Measurements from ENCODE around the gene KLF11.

KLF11 gene

GRCh38 chr2:10072656-10073480 is 29.5 kb downstream of the KLF11 start:
- no peak overlapping the region for H3K27ac ChIP-seq (ENCODE audit: low read depth, low read length)
- WGBS = 41% methylated on average over 20 of the region's 20 CpGs

GRCh38 chr2:10073706-10074105 is 30.4 kb downstream of the KLF11 start:
- H3K27ac ChIP-seq (ENCODE audit: low read depth, low read length) = no peak overlapping the region
- no peak overlapping the region for H3K4me3 ChIP-seq (ENCODE audit: low read length)
- no peaks in the 10 kb centered on the region for H3K36me3 ChIP-seq (ENCODE audit: insufficient read depth, low read length)
- no peak overlapping the region for H3K9ac ChIP-seq (ENCODE audit: low read depth, low read length)
- H3K27me3 ChIP-seq (ENCODE audit: insufficient read depth, low read length) = peaks cover 34% of the 10 kb centered on the region
- peaks cover 7% of the 10 kb centered on the region; the same call in 1 of the 2 replicates for H3K4me1 ChIP-seq (ENCODE audit: insufficient read depth, low read length)
- no peaks in the 10 kb centered on the region for H3K9me3 ChIP-seq (ENCODE audit: insufficient read depth, low read depth, low read length)
- 61% methylated on average over 8 of the region's 8 CpGs for WGBS

More at GRCh38 chr2:10072656-10073480, 29.5 kb downstream of the KLF11 start:
- Histone ChIP-seq H3K4me3 (ENCODE audit: low read length) (no peak overlapping the region), H3K9ac (ENCODE audit: low read depth, low read length) (no peak overlapping the region), H3K27me3 (ENCODE audit: insufficient read depth, low read length) (peaks cover 26% of the 10 kb centered on the region), H3K9me3 (ENCODE audit: insufficient read depth, low read depth, low read length) (peaks cover 2% of the 10 kb centered on the region; the same call in 1 of the 2 replicates), H3K36me3 (ENCODE audit: insufficient read depth, low read length) (no peaks in the 10 kb centered on the region), H3K4me1 (ENCODE audit: insufficient read depth, low read length) (peaks cover 7% of the 10 kb centered on the region; the same call in 1 of the 2 replicates)

GRCh38 chr2:10075101-10075500 is 31.8 kb downstream of the KLF11 start:
- no peak overlapping the region for H3K9ac ChIP-seq (ENCODE audit: low read depth, low read length)
- 85% methylated on average over 13 of the region's 13 CpGs for WGBS
- no peaks in the 10 kb centered on the region for H3K9me3 ChIP-seq (ENCODE audit: insufficient read depth, low read depth, low read length)
- H3K27me3 ChIP-seq (ENCODE audit: insufficient read depth, low read length) = peaks cover 45% of the 10 kb centered on the region
- H3K4me1 ChIP-seq (ENCODE audit: insufficient read depth, low read length) = peaks cover 12% of the 10 kb centered on the region
- H3K27ac ChIP-seq (ENCODE audit: low read depth, low read length) = no peak overlapping the region
- no peak overlapping the region for H3K4me3 ChIP-seq (ENCODE audit: low read length)
- no peaks in the 10 kb centered on the region for H3K36me3 ChIP-seq (ENCODE audit: insufficient read depth, low read length)

- Histone ChIP-seq H3K9ac (ENCODE audit: low read depth, low read length) (no peak overlapping the region), H3K36me3 (ENCODE audit: insufficient read depth, low read length) (no peaks in the 10 kb centered on the region), H3K9me3 (ENCODE audit: insufficient read depth, low read depth, low read length) (no peaks in the 10 kb centered on the region), H3K4me3 (ENCODE audit: low read length) (no peak overlapping the region), H3K27ac (ENCODE audit: low read depth, low read length) (no peak overlapping the region), H3K27me3 (ENCODE audit: insufficient read depth, low read length) (peaks cover 49% of the 10 kb centered on the region), H3K4me1 (ENCODE audit: insufficient read depth, low read length) (peaks cover 12% of the 10 kb centered on the region)
- 88% methylated on average over 8 of the region's 9 CpGs for WGBS
Observed at GRCh38 chr2:10075571-10076209, 32.3 kb downstream of the KLF11 start.

GRCh38 chr2:10076511-10076910 is 33.2 kb downstream of the KLF11 start:
- H3K27ac ChIP-seq (ENCODE audit: low read depth, low read length) = no peak overlapping the region
- no peak overlapping the region for H3K4me3 ChIP-seq (ENCODE audit: low read length)
- peaks cover 12% of the 10 kb centered on the region for H3K4me1 ChIP-seq (ENCODE audit: insufficient read depth, low read length)
- H3K27me3 ChIP-seq (ENCODE audit: insufficient read depth, low read length) = peaks cover 58% of the 10 kb centered on the region
- H3K9ac ChIP-seq (ENCODE audit: low read depth, low read length) = no peak overlapping the region
- WGBS = 83% methylated on average over 13 of the region's 13 CpGs
- no peaks in the 10 kb centered on the region for H3K9me3 ChIP-seq (ENCODE audit: insufficient read depth, low read depth, low read length)
- H3K36me3 ChIP-seq (ENCODE audit: insufficient read depth, low read length) = no peaks in the 10 kb centered on the region

DNA sequence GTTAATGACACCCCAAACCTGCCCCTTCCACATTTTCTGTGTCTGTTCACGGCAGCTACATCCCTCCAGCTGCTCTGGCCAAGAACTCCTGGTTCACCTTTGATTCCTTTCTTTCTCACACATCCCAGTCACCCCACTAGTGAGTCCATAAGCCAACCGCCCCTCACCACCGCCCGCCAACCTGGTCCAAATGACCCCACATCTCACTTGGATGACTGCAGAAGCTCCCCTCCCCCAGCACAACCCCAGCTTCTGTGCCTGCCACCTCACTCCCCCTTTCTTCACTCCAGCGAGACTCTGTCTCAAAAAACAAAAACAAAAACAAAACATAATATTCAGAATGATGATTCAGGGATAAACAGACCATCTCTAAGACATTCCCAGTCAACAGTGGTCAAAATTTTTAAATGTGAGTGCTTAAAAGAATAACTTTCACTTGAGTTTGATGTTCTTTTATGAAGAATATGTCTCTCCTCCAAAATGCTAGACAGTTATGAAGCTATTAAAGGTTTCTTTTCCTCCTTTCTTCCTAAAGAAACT is 33.7 kb downstream of the KLF11 start:
- 89% methylated on average over 5 of the region's 5 CpGs for WGBS

DNA sequence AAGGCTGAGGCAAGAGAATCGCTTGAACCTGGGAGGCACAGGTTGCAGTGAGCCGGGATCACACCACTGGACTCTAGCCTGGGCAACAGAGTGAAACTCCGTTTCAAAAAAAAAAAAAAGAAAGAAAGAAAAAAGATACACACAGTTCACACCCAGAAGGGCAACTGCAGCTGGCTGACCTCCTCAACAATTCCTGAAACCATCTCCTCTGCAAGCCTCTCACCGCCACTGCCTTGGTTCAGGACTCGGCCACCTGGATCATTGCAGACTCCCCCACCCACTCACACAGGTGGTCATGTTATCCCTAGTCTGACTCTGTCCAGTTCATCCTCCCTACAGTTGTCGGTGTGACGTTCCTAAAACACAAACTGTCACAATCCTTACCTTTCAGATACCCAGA is 34.7 kb downstream of the KLF11 start:
- no peaks in the 10 kb centered on the region for H3K9me3 ChIP-seq (ENCODE audit: insufficient read depth, low read depth, low read length)
- no peaks in the 10 kb centered on the region for H3K36me3 ChIP-seq (ENCODE audit: insufficient read depth, low read length)
- H3K9ac ChIP-seq (ENCODE audit: low read depth, low read length) = no peak overlapping the region
- 90% methylated on average over 7 of the region's 7 CpGs for WGBS
- H3K27me3 ChIP-seq (ENCODE audit: insufficient read depth, low read length) = peaks cover 69% of the 10 kb centered on the region
- peaks cover 12% of the 10 kb centered on the region for H3K4me1 ChIP-seq (ENCODE audit: insufficient read depth, low read length)
- H3K27ac ChIP-seq (ENCODE audit: low read depth, low read length) = no peak overlapping the region
- H3K4me3 ChIP-seq (ENCODE audit: low read length) = no peak overlapping the region

More for the DNA sequence above, 33.7 kb downstream of the KLF11 start:
- Histone ChIP-seq H3K36me3 (ENCODE audit: insufficient read depth, low read length) (no peaks in the 10 kb centered on the region), H3K4me3 (ENCODE audit: low read length) (no peak overlapping the region), H3K9me3 (ENCODE audit: insufficient read depth, low read depth, low read length) (no peaks in the 10 kb centered on the region), H3K27ac (ENCODE audit: low read depth, low read length) (no peak overlapping the region), H3K27me3 (ENCODE audit: insufficient read depth, low read length) (peaks cover 63% of the 10 kb centered on the region), H3K9ac (ENCODE audit: low read depth, low read length) (no peak overlapping the region), H3K4me1 (ENCODE audit: insufficient read depth, low read length) (peaks cover 12% of the 10 kb centered on the region)

DNA sequence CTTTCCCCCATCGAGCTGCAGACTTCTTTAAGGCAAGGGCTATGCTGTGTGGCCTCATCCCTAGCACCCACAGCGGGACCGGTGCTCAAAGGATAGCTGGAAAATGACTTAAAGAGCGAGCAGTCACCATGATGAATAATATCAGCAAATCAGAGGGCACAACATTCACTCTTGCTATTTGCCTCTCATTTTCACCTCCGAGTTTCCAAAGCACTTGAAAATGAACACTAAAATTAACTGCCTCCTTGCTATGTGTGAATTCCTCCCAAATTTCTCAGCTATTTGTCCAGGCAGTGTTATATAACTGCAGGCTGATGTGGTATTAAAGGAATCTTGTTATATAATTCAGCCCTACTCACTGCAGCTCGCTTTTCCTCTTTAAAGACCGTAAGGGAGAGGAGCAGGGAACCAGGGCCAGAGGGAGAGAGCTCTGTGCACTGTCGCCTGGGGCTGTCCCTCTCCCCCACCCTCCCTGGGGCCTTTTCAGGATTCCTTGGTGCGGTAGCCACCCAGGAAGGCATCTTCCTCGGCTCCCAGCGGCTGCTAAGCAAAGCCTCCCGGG is 35.4 kb downstream of the KLF11 start:
- no peak overlapping the region for H3K27ac ChIP-seq (ENCODE audit: low read depth, low read length)
- WGBS = 42% methylated on average over 10 of the region's 12 CpGs
- H3K27me3 ChIP-seq (ENCODE audit: insufficient read depth, low read length) = peaks cover 75% of the 10 kb centered on the region
- no peak overlapping the region for H3K9ac ChIP-seq (ENCODE audit: low read depth, low read length)
- peaks cover 5% of the 10 kb centered on the region; the same call in 1 of the 2 replicates for H3K4me1 ChIP-seq (ENCODE audit: insufficient read depth, low read length)
- no peaks in the 10 kb centered on the region for H3K36me3 ChIP-seq (ENCODE audit: insufficient read depth, low read length)
- H3K4me3 ChIP-seq (ENCODE audit: low read length) = peak overlapping the region; percentile 53
- H3K9me3 ChIP-seq (ENCODE audit: insufficient read depth, low read depth, low read length) = no peaks in the 10 kb centered on the region

DNA sequence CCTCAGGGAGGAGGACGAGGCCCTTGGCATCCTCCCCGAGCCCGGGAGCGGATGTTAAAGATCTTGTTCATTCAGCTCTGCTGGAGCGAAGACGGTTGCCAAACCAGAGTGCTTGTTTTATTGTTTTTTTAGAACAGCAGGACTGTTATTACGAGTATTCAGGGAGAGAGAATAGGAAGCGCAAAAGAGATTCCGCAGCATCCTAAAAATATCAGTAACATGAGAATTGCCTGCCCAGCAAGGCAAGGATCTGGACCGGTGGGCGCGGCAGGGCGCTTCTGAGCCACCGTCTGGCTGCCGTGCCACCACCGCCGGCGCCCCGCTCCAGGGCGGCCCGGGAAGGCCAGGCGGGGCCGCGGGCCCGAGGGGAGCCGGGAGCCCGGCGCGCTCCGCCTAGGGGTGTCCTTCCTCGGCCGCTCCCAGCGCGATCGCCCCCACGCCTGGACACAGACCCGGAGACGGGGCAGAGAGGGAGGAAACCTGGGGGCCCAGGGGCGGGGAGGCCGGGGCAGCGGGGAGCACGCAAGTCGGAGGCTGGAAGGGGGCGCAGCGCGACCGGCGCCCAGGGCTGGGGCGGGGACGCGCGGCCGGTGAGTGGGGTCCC is 36.0 kb downstream of the KLF11 start:
- Histone ChIP-seq H3K4me3 (ENCODE audit: low read length) (peak overlapping the region; percentile 53), H3K27me3 (ENCODE audit: insufficient read depth, low read length) (peaks cover 79% of the 10 kb centered on the region)
- WGBS = 2% methylated on average over 53 of the region's 53 CpGs

GRCh38 chr2:10079870-10080535 is 36.7 kb downstream of the KLF11 start, which contains the start of gene CYS1:
Gene CYS1 (minus strand): TSS chr2:10080411. CDS start chr2:10080223, 188 bp downstream.
- peaks cover 79% of the 10 kb centered on the region for H3K27me3 ChIP-seq (ENCODE audit: insufficient read depth, low read length)
- peak within 1 kb of the TSS; percentile 32; the same call in 1 of the 2 replicates for H3K9ac ChIP-seq (ENCODE audit: low read depth, low read length)
- peaks cover 5% of the 10 kb centered on the region; the same call in 1 of the 2 replicates for H3K4me1 ChIP-seq (ENCODE audit: insufficient read depth, low read length)

More for the DNA sequence above, 36.0 kb downstream of the KLF11 start:
- no peaks in the 10 kb centered on the region for H3K9me3 ChIP-seq (ENCODE audit: insufficient read depth, low read depth, low read length)
- H3K4me1 ChIP-seq (ENCODE audit: insufficient read depth, low read length) = peaks cover 5% of the 10 kb centered on the region; the same call in 1 of the 2 replicates
- no peak overlapping the region for H3K27ac ChIP-seq (ENCODE audit: low read depth, low read length)
- H3K36me3 ChIP-seq (ENCODE audit: insufficient read depth, low read length) = no peaks in the 10 kb centered on the region
- peak overlapping the region; percentile 32; the same call in 1 of the 2 replicates for H3K9ac ChIP-seq (ENCODE audit: low read depth, low read length)

More at GRCh38 chr2:10079870-10080535, 36.7 kb downstream of the KLF11 start, which contains the start of gene CYS1:
- Histone ChIP-seq H3K36me3 (ENCODE audit: insufficient read depth, low read length) (no peaks in the 10 kb centered on the region), H3K4me3 (ENCODE audit: low read length) (peak within 1 kb of the TSS; percentile 53), H3K9me3 (ENCODE audit: insufficient read depth, low read depth, low read length) (no peaks in the 10 kb centered on the region), H3K27ac (ENCODE audit: low read depth, low read length) (no peak within 1 kb of the TSS)
- under 1% methylated on average over 98 of the region's 98 CpGs for WGBS
